Measurements from ENCODE around the gene ICAM1. TPM values are rescaled to one million over a fixed set of nuclear protein-coding genes. Genes with fewer than 3 reads are reported as not detected.
A peak's percentile ranks its signal among the peaks of the same experiment; 100 is the strongest.

Gene ICAM1
- total RNA-seq, 4 donors from 2014 or later: 5.1 to 19.0 (median 6.7) TPM

DNA sequence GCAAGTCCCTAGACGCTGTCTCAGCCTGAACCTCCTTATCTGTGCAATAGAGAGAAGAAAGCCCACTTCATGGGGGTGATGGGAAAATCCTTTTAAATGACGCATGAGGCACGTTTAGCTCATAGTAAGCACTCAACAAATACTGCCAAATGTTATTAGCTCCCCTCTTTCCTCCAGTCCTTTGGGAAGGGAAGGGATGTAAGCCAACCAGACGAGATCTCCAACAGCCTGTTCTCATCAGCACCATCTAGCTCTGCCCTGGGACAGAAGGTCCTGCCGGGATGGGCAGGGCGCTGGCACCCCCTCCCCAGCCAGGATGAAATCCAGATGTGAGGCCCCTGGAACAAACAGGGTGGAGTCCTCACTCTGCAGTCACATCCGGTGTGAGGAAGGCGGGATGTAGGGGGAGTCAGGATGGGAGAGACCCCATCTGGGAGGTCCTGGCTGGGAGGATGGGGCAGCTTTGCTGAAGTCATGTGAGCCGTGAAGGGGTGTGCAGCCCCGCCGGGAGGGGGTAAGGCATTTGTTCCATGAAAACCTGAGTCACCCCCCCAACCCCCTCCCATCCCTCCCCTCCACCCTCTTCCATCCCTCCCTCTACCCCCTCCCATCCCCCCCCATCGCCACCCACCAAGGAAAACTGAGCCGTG, 44.4 kb upstream of the ICAM1 start:
- no peak overlapping the region for H3K4me3 ChIP-seq (ENCODE audit: low read depth, poor library complexity, severe bottlenecking)
- TF ChIP-seq, protein P1, sequence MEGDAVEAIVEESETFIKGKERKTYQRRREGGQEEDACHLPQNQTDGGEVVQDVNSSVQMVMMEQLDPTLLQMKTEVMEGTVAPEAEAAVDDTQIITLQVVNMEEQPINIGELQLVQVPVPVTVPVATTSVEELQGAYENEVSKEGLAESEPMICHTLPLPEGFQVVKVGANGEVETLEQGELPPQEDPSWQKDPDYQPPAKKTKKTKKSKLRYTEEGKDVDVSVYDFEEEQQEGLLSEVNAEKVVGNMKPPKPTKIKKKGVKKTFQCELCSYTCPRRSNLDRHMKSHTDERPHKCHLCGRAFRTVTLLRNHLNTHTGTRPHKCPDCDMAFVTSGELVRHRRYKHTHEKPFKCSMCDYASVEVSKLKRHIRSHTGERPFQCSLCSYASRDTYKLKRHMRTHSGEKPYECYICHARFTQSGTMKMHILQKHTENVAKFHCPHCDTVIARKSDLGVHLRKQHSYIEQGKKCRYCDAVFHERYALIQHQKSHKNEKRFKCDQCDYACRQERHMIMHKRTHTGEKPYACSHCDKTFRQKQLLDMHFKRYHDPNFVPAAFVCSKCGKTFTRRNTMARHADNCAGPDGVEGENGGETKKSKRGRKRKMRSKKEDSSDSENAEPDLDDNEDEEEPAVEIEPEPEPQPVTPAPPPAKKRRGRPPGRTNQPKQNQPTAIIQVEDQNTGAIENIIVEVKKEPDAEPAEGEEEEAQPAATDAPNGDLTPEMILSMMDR (IDR thresholded peaks at IDR 0.05): no peak
- no peak for TF ChIP-seq POLR2A (IDR thresholded peaks at IDR 0.05)
- 36 to 43% methylated on average over 13 of the region's 13 CpGs for WGBS, 2 donors
- peak; percentile 87 to 96 for DNase-seq (ENCODE audit: low spot score in 2 of 2)
- intact Hi-C loops (cut with DNase I; ENCODE audit: low total_unique reads): no loop called here

DNA sequence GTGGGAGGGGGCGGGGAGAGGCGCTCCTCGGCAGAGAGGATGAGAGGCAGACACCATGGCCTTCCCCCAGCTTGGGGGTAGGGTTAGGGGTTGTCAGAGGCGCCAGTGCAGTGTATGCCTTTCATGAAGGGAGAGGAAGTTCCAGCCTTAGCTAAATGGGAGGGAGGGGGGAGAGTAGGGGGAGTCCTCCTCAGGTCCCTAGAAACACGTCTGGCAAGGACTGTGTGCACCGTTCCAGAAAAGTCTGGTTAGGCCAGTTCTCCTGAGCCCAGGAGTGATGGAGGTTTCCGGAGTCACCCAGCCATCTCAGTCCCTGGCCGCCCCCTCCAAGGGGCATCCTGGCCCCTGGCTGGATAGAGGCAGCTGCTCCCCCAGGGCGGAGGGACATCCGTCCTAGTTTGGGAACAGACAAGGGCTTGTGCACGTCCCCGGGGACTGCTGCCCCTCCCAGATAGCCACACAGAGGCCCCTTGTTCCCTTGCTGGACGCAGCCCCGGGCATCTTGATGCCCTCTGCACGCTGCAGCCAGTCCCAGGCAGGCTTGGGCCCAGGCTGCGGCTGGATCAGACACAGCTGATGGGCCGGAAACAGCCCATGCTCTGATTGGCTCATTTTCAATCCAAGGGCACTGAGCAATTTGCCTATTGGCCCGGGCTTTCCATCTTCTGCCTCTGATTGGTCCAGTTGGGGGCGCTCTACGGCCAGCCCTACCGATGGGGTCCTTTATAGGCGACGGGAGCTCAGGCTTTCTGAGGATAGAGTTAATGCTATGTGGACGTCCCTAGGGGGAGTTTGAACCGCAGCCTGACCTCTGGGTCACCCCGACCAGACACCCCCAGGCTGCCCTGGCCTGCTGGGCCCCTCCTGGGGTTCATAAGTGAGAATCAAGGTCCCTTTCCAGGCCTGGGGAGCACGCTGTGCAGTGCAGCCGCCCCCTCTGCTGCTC, 43.6 kb upstream of the ICAM1 start:
- H3K4me3 ChIP-seq (ENCODE audit: low read depth, poor library complexity, severe bottlenecking): no peak overlapping the region
- intact Hi-C loops (cut with DNase I; ENCODE audit: low total_unique reads): no loop called here
- 47 to 59% methylated on average over 20 to 28 of the region's 28 CpGs for WGBS, 2 donors

DNA sequence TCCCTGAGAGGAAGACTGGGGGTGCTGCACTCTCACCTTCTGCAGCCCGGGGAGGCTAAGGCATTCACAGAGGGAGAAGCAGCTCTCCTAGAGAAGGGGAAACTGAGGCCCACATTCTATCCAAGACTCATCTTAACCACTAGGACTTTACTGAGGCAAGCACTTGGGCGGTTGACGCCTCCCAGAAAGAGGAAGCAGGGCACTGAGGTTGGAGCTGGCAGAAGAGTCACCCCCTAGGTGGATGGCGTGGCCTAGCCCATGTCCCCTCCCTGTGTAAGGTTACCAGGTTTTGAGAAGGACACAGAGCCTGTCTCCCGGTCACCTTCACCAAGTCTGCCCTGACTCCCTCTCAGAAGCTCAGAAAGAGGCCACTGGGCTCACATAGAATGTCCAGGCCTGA, 42.5 kb upstream of the ICAM1 start:
- no peak for TF ChIP-seq POLR2A (IDR thresholded peaks at IDR 0.05)
- TF ChIP-seq, protein P1 (IDR thresholded peaks at IDR 0.05): no peak
- intact Hi-C loops (cut with DNase I; ENCODE audit: low total_unique reads): no loop called here
- no peak overlapping the region for H3K4me3 ChIP-seq (ENCODE audit: low read depth, poor library complexity, severe bottlenecking)
- WGBS, 2 donors: 64 to 90% methylated on average over 3 to 5 of the region's 5 CpGs
- DNase-seq (ENCODE audit: low spot score in 2 of 2): no peak

More for the DNA sequence above, 43.6 kb upstream of the ICAM1 start:
- TF ChIP-seq, protein P1 (IDR thresholded peaks at IDR 0.05): no peak
- TF ChIP-seq POLR2A (IDR thresholded peaks at IDR 0.05): no peak
- peak; percentile 42 to 90 for DNase-seq (ENCODE audit: low spot score in 2 of 2)

DNA sequence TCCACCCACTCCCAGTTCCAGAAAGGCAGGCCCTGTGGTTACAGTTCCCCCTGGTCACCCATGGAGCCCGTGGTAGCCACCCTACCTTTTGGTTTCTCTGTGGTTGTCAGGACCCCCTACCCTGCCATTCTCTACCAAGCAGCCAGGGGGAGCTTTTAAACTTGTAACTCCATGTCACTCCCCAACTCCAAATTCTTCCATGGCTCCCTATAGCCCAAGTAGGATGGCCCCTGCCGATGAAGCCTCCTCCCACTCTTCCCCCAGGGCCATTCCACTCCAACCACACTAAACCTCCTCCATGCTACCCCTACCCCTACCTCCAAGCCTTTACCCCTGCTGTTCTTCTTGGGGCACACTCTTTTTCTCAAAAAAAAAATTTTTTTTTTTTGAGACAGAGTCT, 42.0 kb upstream of the ICAM1 start:
- no peak overlapping the region for H3K4me3 ChIP-seq (ENCODE audit: low read depth, poor library complexity, severe bottlenecking)
- 30 to 55% methylated on average over 2 of the region's 2 CpGs for WGBS, 2 donors
- no peak for TF ChIP-seq POLR2A (IDR thresholded peaks at IDR 0.05)
- TF ChIP-seq, protein P1 (IDR thresholded peaks at IDR 0.05): peak in 1 of 3 donors; percentile 46
- DNase-seq (ENCODE audit: low spot score in 2 of 2): no peak
- intact Hi-C loops (cut with DNase I; ENCODE audit: low total_unique reads): no loop called here

DNA sequence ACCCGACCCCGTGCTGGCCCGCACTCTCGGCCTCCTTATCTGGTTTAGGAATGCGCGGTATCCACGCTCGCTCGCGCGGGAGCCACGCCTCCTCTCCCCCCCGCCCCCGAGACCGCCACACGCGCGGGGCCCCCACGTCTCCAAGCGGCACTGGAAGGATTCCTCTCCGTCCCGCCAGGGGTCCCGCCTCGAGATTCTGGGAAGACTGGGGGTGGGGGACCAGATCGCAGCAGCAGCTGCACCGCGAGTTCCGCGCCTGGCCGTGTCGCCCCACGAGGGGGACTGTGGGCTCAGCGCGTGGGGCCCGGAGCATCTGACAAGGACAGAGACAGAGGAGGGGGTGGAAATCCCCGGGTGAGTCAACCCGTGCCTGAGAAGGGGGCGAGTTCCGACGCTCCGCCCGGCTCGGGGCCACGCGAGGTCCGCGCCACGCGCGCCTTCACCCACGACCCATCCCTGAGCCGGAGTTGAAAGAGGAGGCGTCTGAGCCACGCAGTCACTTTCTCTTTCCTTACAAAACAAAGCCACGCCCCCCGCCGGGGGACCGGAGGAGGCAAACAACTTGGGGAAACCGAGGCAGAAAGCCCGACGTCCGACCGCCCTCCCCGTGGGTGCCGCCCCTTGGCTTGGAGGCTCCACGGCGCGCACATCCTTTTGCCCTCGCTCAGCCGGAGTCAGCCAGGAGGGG, 40.6 kb upstream of the ICAM1 start:
- 0 to 1% methylated on average over 22 to 51 of the region's 70 CpGs for WGBS, 2 donors
- intact Hi-C loops (cut with DNase I; ENCODE audit: low total_unique reads): no loop called here
- H3K4me3 ChIP-seq (ENCODE audit: low read depth, poor library complexity, severe bottlenecking): peak overlapping the region; percentile 93
- no peak for TF ChIP-seq POLR2A (IDR thresholded peaks at IDR 0.05)
- TF ChIP-seq, protein P1 (IDR thresholded peaks at IDR 0.05): no peak
- peak; percentile 40 to 92 for DNase-seq (ENCODE audit: low spot score in 2 of 2)
